GM18951 (cell line): Measurements from ENCODE around the gene TRERF1.

ENCODE experiments used
- POLR2A ChIP-seq: IDR thresholded peaks from 4 replicates; pipeline ENCODE4 v1.6.1; 2011; ENCODE audit warnings: mild to moderate bottlenecking; ENCODE audit not compliant: insufficient read length, insufficient read depth; ENCODE audit errors: extremely low read depth
- in situ Hi-C: fragments of 300-500 bp; cut with MboI; formaldehyde crosslinking; loops from one replicate; pipeline ENCODE4 v1.12.0; 2022; ENCODE audit warnings: low sequenced_read_pairs, mixed read lengths, inconsistent platforms; ENCODE audit not compliant: unreplicated experiment

The TRERF1 gene

DNA sequence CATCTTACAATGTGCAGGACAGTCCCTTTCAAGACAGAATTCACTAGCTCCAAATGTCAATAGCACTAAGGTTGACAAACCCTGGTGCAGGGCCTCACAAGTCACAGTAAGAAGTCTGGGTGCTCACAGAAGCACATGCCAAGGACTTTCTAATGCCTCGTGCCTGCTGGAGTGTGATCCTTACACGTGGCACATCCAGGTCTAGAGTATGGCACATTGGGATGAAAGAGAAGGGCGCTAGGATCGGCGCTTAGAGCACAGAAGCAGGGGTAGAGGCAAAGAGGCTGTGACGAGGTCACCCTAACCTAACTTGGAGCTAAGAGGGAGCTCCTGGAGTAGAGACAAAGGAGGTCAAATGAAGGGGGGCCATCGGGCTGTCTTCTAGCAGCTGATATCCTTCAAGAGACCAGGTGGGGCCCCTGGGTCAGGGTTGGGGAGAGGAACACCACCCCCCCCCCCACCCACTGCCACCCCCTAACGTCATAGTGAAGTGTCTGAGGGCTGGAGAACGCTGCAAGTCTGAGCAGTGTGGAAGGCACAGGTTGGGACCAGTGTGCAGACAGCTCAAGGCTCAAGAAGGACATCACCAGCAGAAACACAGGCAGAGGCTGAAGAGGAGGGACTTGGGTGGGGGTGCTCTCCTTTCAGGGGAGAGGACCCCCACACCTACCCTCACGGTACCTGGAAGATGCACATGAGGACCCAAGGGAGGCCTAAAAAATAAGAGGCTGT, 136.3 kb downstream of the TRERF1 start:
- no peak for TF ChIP-seq POLR2A
- in situ Hi-C loops: no loop called here

DNA sequence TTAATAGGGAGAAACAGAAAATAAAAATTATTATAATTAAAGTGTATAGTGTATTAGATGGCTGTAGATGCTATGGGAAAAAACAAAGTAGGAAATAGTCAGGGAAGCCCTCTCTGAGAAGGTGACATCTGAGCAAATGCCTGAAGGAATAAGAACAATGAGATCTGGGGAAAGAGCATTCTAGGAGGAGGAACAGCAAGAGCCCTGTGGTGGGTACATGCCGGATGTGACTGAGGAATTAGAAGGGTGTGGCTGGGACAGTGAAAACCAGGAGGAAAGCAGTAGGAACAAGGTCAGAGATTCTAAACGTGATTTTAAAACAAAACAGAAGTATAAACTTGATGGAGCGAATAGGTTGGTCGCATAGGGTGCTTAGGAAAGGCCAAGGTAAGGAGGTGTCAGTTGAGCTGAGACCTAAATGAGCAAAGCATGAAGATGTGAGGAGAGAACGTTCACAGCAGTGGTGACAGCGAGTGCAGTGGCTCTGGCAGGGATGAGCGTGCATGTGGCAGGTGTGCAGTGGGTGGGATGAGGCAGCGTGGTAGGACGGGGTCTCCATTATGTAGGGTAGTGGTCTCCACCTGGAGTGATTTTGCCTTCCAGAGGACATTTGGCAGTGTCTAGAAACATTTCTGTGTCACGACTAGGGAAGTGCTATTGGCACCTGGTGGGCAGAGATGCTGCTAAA, 137.0 kb downstream of the TRERF1 start:
- no peak for TF ChIP-seq POLR2A
- in situ Hi-C loops: no loop called here

DNA sequence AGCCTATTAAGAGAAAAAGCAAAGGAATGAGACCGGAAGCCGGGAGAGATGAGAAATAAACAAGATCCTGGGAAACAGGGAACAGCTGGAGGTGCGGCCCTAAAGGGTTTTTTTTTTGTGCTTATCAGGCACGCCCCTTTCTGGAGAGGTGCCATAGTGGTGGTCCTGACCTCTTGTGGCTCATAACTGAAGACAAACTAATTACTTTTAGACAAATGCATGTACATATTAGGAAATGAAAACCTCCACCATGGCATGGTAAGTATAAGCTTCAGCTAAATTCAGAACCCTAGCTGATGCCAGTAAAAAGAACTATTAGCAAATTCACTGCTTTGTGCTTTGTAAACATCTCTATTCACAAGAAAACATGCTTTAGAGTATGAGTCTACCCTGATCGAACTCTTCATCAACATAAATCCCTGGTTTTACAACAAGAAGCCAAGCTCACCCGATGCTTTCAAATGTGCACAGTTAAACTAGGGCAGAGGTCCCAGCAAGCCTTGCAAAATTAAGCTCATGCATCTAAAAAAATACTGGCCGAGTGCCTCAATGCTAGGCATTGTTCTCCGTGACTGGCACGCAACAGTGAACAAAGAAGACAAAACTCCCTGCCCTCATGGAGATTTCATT, 137.7 kb downstream of the TRERF1 start:
- TF ChIP-seq POLR2A: no peak
- in situ Hi-C loops: no loop called here

DNA sequence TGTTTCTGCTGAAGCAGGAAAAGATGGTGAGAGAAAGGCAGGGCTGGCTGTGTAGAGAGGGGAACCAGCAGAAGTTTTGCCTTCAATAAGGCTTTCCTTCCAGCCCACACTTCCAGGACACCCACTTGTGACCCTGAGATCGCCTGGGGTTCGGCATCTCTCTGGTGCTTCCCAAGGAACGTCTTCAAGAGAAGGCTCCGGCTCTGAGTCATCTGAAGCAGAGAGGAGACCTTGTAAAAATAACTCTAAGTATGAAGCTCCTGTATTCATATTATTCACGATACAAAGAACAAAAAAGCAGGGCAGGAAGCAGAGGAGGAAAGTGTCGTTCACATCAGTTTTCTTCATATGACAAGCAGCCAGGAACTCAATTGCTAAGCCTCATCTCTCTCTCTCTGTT, 138.7 kb downstream of the TRERF1 start:
- no peak for TF ChIP-seq POLR2A
- in situ Hi-C loops: no loop called here

DNA sequence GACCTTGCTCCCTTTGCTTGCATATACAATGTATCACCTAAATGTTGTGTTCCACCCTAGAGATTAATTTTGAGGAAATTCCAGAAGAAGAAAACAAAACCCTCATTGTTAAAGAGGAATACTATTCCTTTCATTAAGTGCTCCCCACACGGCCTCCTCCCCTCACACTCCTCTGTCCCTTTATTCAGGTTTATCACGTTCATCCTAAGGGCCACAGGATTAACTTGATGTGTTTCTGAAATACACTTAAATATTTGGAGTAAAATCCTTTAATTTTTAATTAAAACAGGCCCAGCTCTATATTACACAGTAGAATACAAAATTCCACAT, 144.6 kb downstream of the TRERF1 start:
- in situ Hi-C loops: no loop called here
- no peak for TF ChIP-seq POLR2A

DNA sequence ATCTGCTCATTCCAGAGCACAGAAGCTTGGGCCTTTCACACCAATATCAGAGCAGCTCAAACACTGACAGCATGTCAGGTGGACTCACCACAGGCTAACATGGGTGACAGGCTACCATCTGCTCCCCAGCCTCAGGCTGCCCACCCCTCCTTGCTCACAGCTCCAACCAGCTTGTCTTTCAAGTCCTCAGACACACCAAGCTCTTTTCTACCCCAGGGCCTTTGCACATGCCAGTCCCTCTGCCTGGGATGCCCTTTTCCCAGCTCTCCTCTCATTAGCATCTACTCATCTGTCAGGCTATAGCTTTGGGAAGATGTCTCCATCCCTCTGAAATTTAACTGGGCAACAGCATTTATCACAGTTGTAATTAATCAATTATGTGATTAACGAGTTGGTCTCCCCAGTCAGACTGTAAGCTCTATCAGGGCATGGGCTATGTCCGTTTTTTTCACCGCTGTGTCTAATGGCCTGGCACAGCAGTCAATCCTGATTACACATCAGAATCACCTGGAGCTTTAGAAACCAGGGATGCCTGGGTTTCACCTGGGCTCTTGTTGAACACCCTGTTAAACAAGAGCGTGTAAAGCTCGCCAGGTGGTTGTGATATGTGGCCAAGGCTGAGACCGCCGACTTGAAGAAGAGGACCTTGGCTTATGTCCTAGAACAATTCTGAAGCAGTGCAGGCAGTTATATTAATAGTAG, 145.1 kb downstream of the TRERF1 start:
- in situ Hi-C loops: no loop called here
- TF ChIP-seq POLR2A: no peak

DNA sequence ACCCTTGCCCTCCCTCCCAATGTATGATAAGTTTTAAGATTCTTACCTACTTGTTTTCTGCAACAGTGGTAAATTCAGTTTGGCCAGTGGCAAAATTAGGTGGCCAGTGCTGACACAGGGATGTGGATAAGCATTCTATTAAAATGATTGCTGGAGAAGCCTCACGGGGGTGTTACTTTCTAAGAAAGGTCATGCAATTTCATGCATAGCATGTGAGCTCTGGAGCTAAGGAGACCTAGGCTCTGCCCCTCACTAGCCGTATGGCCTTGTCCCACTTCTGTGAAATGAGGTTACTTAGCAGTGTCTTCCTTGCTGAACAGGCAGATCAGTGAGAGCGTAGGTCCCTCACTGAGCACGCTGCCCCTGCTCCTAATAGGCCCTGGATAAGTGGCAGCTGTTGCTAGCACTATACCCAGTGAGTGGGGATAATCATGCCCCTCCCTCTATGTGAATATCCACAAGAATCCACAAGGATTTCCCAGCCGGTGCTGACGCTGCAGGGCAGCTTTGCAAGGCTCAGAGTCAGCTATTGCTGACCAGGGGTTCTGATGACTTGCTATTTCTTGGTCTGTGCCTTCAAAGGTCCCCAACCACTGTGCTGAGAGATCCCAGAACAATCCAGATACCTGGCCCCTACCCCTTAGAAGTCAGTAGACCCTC, 147.5 kb downstream of the TRERF1 start:
- in situ Hi-C loops: no loop called here
- TF ChIP-seq POLR2A: no peak

DNA sequence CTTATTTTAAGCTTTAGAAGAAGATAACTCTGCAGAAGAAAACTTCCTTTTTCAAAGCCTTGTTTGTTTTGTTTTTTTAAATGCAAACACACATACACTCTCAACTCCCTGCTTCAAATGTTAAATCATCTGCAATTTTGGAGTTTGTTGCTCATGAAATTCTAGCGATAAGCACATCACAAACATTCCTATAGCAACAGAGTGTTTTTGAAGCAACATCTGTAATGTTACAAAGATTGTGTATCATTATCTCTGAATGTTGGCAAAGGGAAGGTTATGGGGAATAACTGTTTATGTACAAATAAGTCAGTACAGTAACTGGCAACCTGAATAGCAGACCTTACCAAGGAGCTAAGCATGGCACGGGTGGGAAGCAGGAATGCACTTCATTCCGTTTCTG, 149.3 kb downstream of the TRERF1 start:
- no peak for TF ChIP-seq POLR2A
- in situ Hi-C loops: no loop called here

DNA sequence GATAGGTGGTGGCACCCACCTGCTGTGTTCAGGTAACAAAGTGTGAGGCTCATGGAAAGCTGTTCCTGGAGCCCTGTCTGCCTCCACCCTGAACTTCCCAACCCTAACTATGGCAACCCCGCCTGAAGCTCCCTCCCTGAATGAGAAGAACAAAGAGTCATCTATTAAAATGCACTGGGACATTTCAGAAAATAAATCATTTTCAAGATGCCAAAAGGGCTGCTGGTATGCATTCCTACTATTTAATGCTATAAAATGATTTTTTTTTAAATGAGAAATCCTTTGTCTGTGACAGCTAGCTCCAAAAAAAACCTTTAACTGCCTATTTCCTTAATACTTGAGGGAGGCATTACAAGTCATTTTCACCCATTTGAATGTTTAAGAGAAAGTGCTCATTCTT, 149.7 kb downstream of the TRERF1 start:
- in situ Hi-C loops: no loop called here
- no peak for TF ChIP-seq POLR2A

DNA sequence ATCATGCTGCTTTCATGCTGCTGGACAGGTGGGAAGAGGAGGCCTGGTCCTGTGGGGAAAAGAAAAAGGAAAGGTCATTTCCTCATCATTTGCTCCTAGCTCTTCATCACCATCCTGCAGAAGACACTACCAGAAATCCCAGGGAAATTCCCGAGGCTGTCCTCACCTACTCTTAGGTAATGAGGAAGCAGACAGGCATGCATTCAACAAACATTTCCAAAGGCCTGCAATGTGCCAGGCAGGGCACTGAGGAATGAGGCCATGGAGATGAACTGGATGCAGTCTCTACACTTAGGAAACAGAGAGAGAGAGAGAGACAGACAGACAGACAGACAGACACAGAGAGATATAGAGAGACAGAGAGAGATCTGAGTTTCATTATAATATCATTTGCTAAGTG, 151.0 kb downstream of the TRERF1 start:
- in situ Hi-C loops: no loop called here

DNA sequence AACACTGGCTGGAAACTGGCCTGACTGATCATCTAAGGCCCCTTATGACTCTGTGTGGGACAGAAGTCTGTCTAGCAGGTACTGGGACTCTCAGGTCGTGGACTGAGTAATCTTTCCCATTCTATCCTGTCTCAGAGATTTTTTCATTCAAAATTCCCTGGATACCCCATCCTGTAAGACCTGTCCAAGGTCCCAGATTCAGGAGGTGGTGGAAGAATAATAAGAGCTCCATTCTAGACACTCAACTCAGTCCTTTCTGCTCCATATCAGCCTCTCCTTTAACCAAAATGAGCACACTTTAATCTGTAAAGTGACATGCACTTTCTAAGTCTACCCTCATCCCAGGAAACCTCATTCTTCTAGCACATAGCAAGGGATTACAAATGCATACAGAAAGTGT, 151.5 kb downstream of the TRERF1 start:
- no peak for TF ChIP-seq POLR2A
- in situ Hi-C loops: no loop called here

More for the DNA sequence above, 151.0 kb downstream of the TRERF1 start:
- TF ChIP-seq POLR2A: no peak

DNA sequence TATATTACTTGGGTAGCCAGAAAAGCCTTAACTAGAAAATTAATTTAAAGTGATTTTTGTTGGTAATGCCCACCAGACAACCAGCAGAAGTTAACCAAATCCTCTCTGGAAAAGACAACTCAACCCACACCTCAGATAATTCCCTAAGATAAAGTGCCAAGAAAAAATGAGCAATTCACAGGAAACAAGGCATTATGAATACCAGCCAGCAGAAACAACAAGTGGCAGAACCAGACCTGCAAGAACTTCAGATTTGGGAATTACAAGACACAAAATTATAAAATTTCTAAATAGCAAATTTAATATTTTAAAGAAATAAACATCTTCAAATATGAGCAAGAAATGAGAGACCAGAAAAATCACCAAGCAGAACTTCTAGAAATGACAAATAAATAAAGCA, 154.1 kb downstream of the TRERF1 start:
- no peak for TF ChIP-seq POLR2A
- in situ Hi-C loops: no loop called here

DNA sequence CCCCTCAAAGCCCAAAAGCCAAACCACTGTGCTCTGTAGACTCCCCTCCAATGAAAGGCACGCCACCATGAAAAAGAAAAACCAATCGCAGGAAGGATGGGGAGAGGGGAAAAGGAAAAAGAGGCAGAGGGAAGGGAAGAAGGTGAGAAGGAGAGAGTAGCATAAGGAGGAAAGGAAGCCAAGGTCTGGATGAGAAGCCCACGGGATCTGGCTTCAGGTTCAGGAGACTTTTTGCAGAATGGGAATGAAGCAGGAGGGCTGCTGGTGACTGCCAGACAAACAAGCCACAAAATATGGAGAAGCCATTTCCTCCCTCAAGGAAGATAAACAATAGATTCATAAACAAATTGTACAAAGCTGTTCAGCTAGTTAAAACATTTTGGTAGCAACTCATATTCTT, 155.1 kb downstream of the TRERF1 start:
- TF ChIP-seq POLR2A: no peak
- in situ Hi-C loops: no loop called here
